ENCODE results near the gene HSD17B8.

Gene HSD17B8

GRCh38 chr6:33204415-33205190 is at the start of gene HSD17B8:
HSD17B8 (plus strand) TSS chr6:33204655; CDS start chr6:33204669, 14 bp downstream.
- peak; percentile 68 for DNase-seq

GRCh38 chr6:33156561-33156960 is 47.9 kb upstream of the HSD17B8 start:
- DNase-seq: no peak

- DNase-seq: no peak
Observed at GRCh38 chr6:33156964-33157363, 47.5 kb upstream of the HSD17B8 start.

GRCh38 chr6:33160096-33160495 is 44.4 kb upstream of the HSD17B8 start:
- DNase-seq: no peak

- DNase-seq: no peak
Observed at GRCh38 chr6:33160728-33161344, 43.6 kb upstream of the HSD17B8 start.

- DNase-seq: no peak
Observed at GRCh38 chr6:33161354-33162331, 42.8 kb upstream of the HSD17B8 start.

GRCh38 chr6:33163540-33163939 is 40.9 kb upstream of the HSD17B8 start:
- no peak for DNase-seq

- DNase-seq: no peak
Observed at GRCh38 chr6:33164176-33164575, 40.3 kb upstream of the HSD17B8 start.

GRCh38 chr6:33164665-33165373 is 39.6 kb upstream of the HSD17B8 start:
- DNase-seq: no peak

GRCh38 chr6:33165581-33166258 is 38.7 kb upstream of the HSD17B8 start:
- no peak for DNase-seq

GRCh38 chr6:33166363-33166762 is 38.1 kb upstream of the HSD17B8 start:
- DNase-seq: no peak

- DNase-seq: no peak
Observed at GRCh38 chr6:33166811-33167210, 37.6 kb upstream of the HSD17B8 start.

GRCh38 chr6:33167374-33168283 is 36.8 kb upstream of the HSD17B8 start:
- DNase-seq: no peak

- no peak for DNase-seq
Observed at GRCh38 chr6:33168284-33168601, 36.2 kb upstream of the HSD17B8 start.

GRCh38 chr6:33168639-33169038 is 35.8 kb upstream of the HSD17B8 start:
- no peak for DNase-seq

GRCh38 chr6:33169291-33170175 is 34.9 kb upstream of the HSD17B8 start:
- DNase-seq: no peak

- DNase-seq: no peak
Observed at GRCh38 chr6:33170176-33171015, 34.1 kb upstream of the HSD17B8 start.

GRCh38 chr6:33171016-33171879 is 33.2 kb upstream of the HSD17B8 start:
- DNase-seq: no peak
